Measurements from ENCODE around the gene SLC5A5.
"Not testable (repeated sequence)": the region's sequence is repeated elsewhere in the genome, so short reads cannot be mapped to it uniquely, and the experiment has no call there.

SLC5A5 gene

DNA sequence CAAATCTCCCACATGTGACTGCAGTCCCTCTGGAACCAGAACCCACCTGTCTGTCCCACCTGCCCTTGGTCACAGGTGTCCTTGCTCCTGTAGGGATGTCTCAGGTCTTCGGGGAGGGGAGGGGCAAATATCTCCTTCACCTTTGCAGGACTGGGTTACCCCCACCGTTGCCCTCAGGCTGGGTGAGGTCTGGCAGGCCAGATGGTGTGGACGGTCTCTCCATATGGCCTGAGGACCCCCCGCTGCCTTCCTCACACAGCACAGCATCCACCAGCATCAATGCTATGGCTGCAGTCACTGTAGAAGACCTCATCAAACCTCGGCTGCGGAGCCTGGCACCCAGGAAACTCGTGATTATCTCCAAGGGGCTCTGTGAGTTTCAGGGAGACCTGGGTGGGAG, 10.0 kb downstream of the SLC5A5 start:
- no peaks in the 10 kb centered on the region for H3K9me3 ChIP-seq (ENCODE audit: insufficient read depth, low read depth, low read length)
- no peaks in the 10 kb centered on the region for H3K79me2 ChIP-seq (ENCODE audit: insufficient read depth, low read length)
- H3K27me3 ChIP-seq (ENCODE audit: insufficient read depth, low read length, poor library complexity, severe bottlenecking): no peaks in the 10 kb centered on the region
- H3K4me2 ChIP-seq (ENCODE audit: low read depth, low read length, poor library complexity, severe bottlenecking): no peak overlapping the region
- H2AFZ ChIP-seq (ENCODE audit: low read length): no peak overlapping the region
- H3K9ac ChIP-seq (ENCODE audit: low read depth, low read length, poor library complexity, severe bottlenecking): no peak overlapping the region
- no peaks in the 10 kb centered on the region for H3K36me3 ChIP-seq (ENCODE audit: insufficient read depth, low read length)
- no peak for TF ChIP-seq EZH2phosphoT487 (IDR thresholded peaks at IDR 0.05; ENCODE audit: borderline replicate concordance)
- TF ChIP-seq, protein P1, sequence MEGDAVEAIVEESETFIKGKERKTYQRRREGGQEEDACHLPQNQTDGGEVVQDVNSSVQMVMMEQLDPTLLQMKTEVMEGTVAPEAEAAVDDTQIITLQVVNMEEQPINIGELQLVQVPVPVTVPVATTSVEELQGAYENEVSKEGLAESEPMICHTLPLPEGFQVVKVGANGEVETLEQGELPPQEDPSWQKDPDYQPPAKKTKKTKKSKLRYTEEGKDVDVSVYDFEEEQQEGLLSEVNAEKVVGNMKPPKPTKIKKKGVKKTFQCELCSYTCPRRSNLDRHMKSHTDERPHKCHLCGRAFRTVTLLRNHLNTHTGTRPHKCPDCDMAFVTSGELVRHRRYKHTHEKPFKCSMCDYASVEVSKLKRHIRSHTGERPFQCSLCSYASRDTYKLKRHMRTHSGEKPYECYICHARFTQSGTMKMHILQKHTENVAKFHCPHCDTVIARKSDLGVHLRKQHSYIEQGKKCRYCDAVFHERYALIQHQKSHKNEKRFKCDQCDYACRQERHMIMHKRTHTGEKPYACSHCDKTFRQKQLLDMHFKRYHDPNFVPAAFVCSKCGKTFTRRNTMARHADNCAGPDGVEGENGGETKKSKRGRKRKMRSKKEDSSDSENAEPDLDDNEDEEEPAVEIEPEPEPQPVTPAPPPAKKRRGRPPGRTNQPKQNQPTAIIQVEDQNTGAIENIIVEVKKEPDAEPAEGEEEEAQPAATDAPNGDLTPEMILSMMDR (conservative IDR thresholded peaks at IDR 0.05; ENCODE audit: low read length): no peak
- H4K20me1 ChIP-seq (ENCODE audit: insufficient read depth, low read length, poor library complexity, severe bottlenecking): no peaks in the 10 kb centered on the region
- H3K4me1 ChIP-seq (ENCODE audit: insufficient read depth, low read length, poor library complexity, severe bottlenecking): no peaks in the 10 kb centered on the region
- no peaks in the 10 kb centered on the region for H3F3A ChIP-seq (ENCODE audit: low read depth)
- H3K4me3 ChIP-seq (ENCODE audit: low read length, poor library complexity, severe bottlenecking): no peak overlapping the region
- H3K9me2 ChIP-seq (replicated peaks; ENCODE audit: low read depth, low read length): no peaks in the 10 kb centered on the region

DNA sequence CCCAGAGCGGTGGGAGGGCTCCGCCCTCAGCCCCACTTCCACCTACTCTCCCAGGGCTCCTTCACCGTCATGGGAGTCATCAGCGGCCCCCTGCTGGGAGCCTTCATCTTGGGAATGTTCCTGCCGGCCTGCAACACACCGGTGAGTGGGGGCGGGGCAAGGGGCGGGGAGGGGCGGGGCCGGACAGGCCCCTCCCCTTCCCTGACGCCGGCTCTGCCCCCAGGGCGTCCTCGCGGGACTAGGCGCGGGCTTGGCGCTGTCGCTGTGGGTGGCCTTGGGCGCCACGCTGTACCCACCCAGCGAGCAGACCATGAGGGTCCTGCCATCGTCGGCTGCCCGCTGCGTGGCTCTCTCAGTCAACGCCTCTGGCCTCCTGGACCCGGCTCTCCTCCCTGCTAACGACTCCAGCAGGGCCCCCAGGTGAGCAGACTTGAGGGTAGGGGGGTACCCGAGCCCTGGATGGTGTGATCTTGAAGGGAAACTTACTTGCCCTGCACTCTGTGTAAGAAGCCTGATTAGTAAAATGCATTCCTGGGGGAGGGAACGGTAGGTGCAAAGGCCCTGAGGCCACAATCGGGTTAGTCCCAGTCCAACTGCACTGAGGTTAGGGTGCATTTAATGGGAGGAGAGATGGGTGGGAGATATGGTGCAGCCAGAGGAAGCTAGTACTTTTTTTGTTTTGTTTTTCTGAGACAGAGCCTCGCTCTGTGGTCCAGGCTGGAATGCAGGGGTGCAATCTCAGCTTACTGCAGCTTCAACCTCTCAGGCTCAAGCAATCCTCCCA, 12.1 kb downstream of the SLC5A5 start:
- Histone ChIP-seq H3K27me3 (ENCODE audit: insufficient read depth, low read length, poor library complexity, severe bottlenecking) (no peaks in the 10 kb centered on the region), H4K20me1 (ENCODE audit: insufficient read depth, low read length, poor library complexity, severe bottlenecking) (no peaks in the 10 kb centered on the region), H2AFZ (ENCODE audit: low read length) (no peak overlapping the region), H3F3A (ENCODE audit: low read depth) (no peaks in the 10 kb centered on the region), H3K79me2 (ENCODE audit: insufficient read depth, low read length) (no peaks in the 10 kb centered on the region), H3K4me1 (ENCODE audit: insufficient read depth, low read length, poor library complexity, severe bottlenecking) (no peaks in the 10 kb centered on the region), H3K36me3 (ENCODE audit: insufficient read depth, low read length) (no peaks in the 10 kb centered on the region), H3K4me2 (ENCODE audit: low read depth, low read length, poor library complexity, severe bottlenecking) (no peak overlapping the region), H3K9ac (ENCODE audit: low read depth, low read length, poor library complexity, severe bottlenecking) (no peak overlapping the region), H3K4me3 (ENCODE audit: low read length, poor library complexity, severe bottlenecking) (no peak overlapping the region), H3K9me2 (replicated peaks; ENCODE audit: low read depth, low read length) (no peaks in the 10 kb centered on the region), H3K9me3 (ENCODE audit: insufficient read depth, low read depth, low read length) (no peaks in the 10 kb centered on the region)
- TF ChIP-seq EZH2phosphoT487 (IDR thresholded peaks at IDR 0.05; ENCODE audit: borderline replicate concordance): no peak
- TF ChIP-seq, protein P1 (conservative IDR thresholded peaks at IDR 0.05; ENCODE audit: low read length): no peak

DNA sequence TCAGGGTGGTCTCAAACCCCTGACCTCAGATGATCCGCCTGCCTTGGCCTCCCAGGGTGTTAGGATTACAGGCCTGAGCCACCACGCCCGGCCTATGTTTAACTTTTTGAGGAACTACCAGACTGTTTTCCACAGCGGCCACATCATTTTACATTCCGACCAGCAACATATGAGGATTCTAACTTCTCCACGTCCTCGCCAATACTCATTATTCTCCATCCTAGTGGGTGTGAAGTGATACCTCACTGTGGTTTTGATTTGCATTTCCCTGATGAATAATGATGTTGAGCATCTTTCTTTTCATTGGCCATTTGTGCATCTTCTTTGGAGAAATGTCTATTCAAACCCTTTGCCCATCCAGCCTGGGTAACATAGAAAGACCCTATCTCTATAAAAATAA, 14.8 kb downstream of the SLC5A5 start:
- H3K4me3 ChIP-seq (ENCODE audit: low read length, poor library complexity, severe bottlenecking): no peak overlapping the region
- no peaks in the 10 kb centered on the region for H3K27me3 ChIP-seq (ENCODE audit: insufficient read depth, low read length, poor library complexity, severe bottlenecking)
- no peaks in the 10 kb centered on the region for H3K9me3 ChIP-seq (ENCODE audit: insufficient read depth, low read depth, low read length)
- H3K4me1 ChIP-seq (ENCODE audit: insufficient read depth, low read length, poor library complexity, severe bottlenecking): no peaks in the 10 kb centered on the region
- H3K4me2 ChIP-seq (ENCODE audit: low read depth, low read length, poor library complexity, severe bottlenecking): no peak overlapping the region
- no peaks in the 10 kb centered on the region for H3K9me2 ChIP-seq (replicated peaks; ENCODE audit: low read depth, low read length)
- no peaks in the 10 kb centered on the region for H4K20me1 ChIP-seq (ENCODE audit: insufficient read depth, low read length, poor library complexity, severe bottlenecking)
- no peaks in the 10 kb centered on the region for H3F3A ChIP-seq (ENCODE audit: low read depth)
- H3K79me2 ChIP-seq (ENCODE audit: insufficient read depth, low read length): no peaks in the 10 kb centered on the region
- no peaks in the 10 kb centered on the region for H3K36me3 ChIP-seq (ENCODE audit: insufficient read depth, low read length)
- H2AFZ ChIP-seq (ENCODE audit: low read length): no peak overlapping the region
- H3K9ac ChIP-seq (ENCODE audit: low read depth, low read length, poor library complexity, severe bottlenecking): no peak overlapping the region
- no peak for TF ChIP-seq EZH2phosphoT487 (IDR thresholded peaks at IDR 0.05; ENCODE audit: borderline replicate concordance)
- TF ChIP-seq, protein P1 (conservative IDR thresholded peaks at IDR 0.05; ENCODE audit: low read length): no peak

- not testable (repeated sequence) for H4K20me1 ChIP-seq (ENCODE audit: insufficient read depth, low read length, poor library complexity, severe bottlenecking); H3F3A ChIP-seq (ENCODE audit: low read depth); H2AFZ ChIP-seq (ENCODE audit: low read length); H3K27me3 ChIP-seq (ENCODE audit: insufficient read depth, low read length, poor library complexity, severe bottlenecking); H3K9me3 ChIP-seq (ENCODE audit: insufficient read depth, low read depth, low read length); H3K36me3 ChIP-seq (ENCODE audit: insufficient read depth, low read length); H3K9me2 ChIP-seq (replicated peaks; ENCODE audit: low read depth, low read length); H3K79me2 ChIP-seq (ENCODE audit: insufficient read depth, low read length); H3K9ac ChIP-seq (ENCODE audit: low read depth, low read length, poor library complexity, severe bottlenecking); H3K4me2 ChIP-seq (ENCODE audit: low read depth, low read length, poor library complexity, severe bottlenecking); H3K4me1 ChIP-seq (ENCODE audit: insufficient read depth, low read length, poor library complexity, severe bottlenecking); H3K4me3 ChIP-seq (ENCODE audit: low read length, poor library complexity, severe bottlenecking)
Measured at GRCh38 chr19:17887221-17887620, 15.5 kb downstream of the SLC5A5 start.
